Suppressor macrophage treated with lipopolysaccharide for 1 hour (primary cell): ENCODE data around the gene DNAJB1.

ENCODE experiments used
- DNase-seq, 3 donors: peaks; one replicate each; pipeline ENCODE4 v3.0.0-alpha.2; 2020 to 2022

DNAJB1 gene

GRCh38 chr19:14495672-14496028 lies 22.5 kb downstream of the DNAJB1 start:
- no peak for DNase-seq

GRCh38 chr19:14494910-14495671 lies 23.1 kb downstream of the DNAJB1 start:
- DNase-seq = no peak

GRCh38 chr19:14494411-14494810 lies 23.8 kb downstream of the DNAJB1 start:
- no peak for DNase-seq

- no peak for DNase-seq
Measured at GRCh38 chr19:14492756-14493337, 25.4 kb downstream of the DNAJB1 start.

- DNase-seq = no peak
Measured at GRCh38 chr19:14487370-14488125, 30.6 kb downstream of the DNAJB1 start.

GRCh38 chr19:14482172-14482941 lies 35.8 kb downstream of the DNAJB1 start:
- no peak for DNase-seq

GRCh38 chr19:14480700-14481079 lies 37.5 kb downstream of the DNAJB1 start:
- DNase-seq = peak in 2 of 3 donors; percentile 52 to 53

- DNase-seq = peak; percentile 67 to 82 (median 68)
Measured at GRCh38 chr19:14479975-14480699, 38.1 kb downstream of the DNAJB1 start.

GRCh38 chr19:14479309-14479974 lies 38.8 kb downstream of the DNAJB1 start:
- DNase-seq = no peak

GRCh38 chr19:14478113-14478545 lies 40.1 kb downstream of the DNAJB1 start:
- no peak for DNase-seq

GRCh38 chr19:14477418-14478112 lies 40.6 kb downstream of the DNAJB1 start:
- DNase-seq = no peak

- DNase-seq = peak; percentile 48 to 53 (median 53)
Measured at GRCh38 chr19:14476673-14477401, 41.4 kb downstream of the DNAJB1 start.

- DNase-seq = no peak
Measured at GRCh38 chr19:14476327-14476672, 41.9 kb downstream of the DNAJB1 start.

- DNase-seq = peak; percentile 38 to 75 (median 55)
Measured at GRCh38 chr19:14475251-14476073, 42.7 kb downstream of the DNAJB1 start, which contains the start of gene PTGER1. Gene PTGER1 (minus strand): TSS chr19:14475354. CDS start chr19:14474320, 1,034 bp downstream.

- DNase-seq = no peak
Measured at GRCh38 chr19:14474827-14475226, 43.4 kb downstream of the DNAJB1 start.

- DNase-seq = no peak
Measured at GRCh38 chr19:14473978-14474578, 44.1 kb downstream of the DNAJB1 start.

- DNase-seq = peak in 2 of 3 donors; percentile 42 to 56
Measured at GRCh38 chr19:14473073-14473977, 44.9 kb downstream of the DNAJB1 start.
